ENCODE measurements around the gene ADM5. TPM values are rescaled to one million over a fixed set of nuclear protein-coding genes. Genes with fewer than 3 reads are reported as not detected.

ADM5 gene
- total and polyA plus RNA-seq, 2 experiments from 2014 or later, result 2.2 to 5.1 TPM

DNA sequence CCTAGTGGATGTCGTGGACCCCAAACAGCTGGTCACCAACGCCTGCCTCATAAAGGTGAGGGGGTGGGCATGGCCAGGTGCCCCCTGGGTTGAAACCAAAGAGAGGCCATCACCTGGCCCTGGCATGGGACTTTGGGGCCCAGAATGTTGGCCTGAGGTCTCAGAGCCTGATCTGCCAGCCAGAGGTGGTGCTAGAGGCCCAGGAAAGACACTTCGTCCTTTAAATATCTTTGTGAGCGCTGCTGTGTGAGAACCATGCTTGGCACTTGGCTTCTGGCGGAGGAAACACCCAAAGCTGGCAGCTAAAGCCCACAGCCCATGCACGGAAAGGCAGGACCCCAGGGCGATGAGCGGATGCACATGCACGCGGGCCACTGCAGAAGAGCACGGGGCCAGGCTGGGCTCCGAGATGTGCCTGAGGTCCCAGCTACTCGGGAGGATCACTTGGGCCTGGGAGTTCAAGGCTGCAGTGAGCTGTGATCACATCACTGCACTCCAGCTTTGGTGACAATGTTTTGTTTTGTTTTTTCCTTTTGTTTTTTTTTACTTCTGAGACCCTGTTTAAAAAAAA is 4.3 kb upstream of the ADM5 start:
- H3K27ac ChIP-seq, result no peak overlapping the region
- TF ChIP-seq, protein P1, sequence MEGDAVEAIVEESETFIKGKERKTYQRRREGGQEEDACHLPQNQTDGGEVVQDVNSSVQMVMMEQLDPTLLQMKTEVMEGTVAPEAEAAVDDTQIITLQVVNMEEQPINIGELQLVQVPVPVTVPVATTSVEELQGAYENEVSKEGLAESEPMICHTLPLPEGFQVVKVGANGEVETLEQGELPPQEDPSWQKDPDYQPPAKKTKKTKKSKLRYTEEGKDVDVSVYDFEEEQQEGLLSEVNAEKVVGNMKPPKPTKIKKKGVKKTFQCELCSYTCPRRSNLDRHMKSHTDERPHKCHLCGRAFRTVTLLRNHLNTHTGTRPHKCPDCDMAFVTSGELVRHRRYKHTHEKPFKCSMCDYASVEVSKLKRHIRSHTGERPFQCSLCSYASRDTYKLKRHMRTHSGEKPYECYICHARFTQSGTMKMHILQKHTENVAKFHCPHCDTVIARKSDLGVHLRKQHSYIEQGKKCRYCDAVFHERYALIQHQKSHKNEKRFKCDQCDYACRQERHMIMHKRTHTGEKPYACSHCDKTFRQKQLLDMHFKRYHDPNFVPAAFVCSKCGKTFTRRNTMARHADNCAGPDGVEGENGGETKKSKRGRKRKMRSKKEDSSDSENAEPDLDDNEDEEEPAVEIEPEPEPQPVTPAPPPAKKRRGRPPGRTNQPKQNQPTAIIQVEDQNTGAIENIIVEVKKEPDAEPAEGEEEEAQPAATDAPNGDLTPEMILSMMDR (IDR thresholded peaks at IDR 0.05; ENCODE audit: low read depth, low read length), result no peak
- H3K9me3 ChIP-seq (ENCODE audit: low read depth), result no peaks in the 10 kb centered on the region
- H3K36me3 ChIP-seq, result peaks cover 39% of the 10 kb centered on the region
- H3K4me1 ChIP-seq (ENCODE audit: low read depth), result peaks cover 3% of the 10 kb centered on the region
- H3K27me3 ChIP-seq, result no peaks in the 10 kb centered on the region
- no peak overlapping the region for H3K4me3 ChIP-seq
- DNase-seq (ENCODE audit: low read depth in 1 of 2, low spot score in 1 of 2), result no peak

DNA sequence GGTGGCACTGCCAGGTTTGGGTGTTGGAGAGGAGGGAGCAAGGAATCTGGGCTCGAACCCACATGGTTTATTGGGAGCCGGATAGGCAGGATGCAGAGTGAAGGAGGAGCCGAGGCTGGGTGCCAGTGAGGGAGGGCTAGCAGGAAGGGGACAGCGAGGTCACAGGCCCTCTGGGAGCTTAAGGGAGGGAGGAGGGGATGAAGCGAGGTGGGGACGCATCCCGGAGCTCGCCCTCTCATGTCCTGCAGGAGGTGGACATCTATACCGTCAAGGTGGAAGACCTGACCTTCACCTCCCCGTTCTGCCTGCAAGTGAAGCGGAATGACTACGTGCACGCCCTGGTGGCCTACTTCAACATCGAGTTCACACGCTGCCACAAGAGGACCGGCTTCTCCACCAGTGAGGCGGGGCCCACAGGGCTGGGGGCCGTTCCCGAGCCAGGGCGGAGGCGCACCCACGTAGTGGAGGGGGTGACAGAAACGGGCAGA is 3.5 kb upstream of the ADM5 start:
- no peak overlapping the region for H3K27ac ChIP-seq
- TF ChIP-seq, protein P1 (IDR thresholded peaks at IDR 0.05; ENCODE audit: low read depth, low read length), result no peak
- H3K4me3 ChIP-seq, result no peak overlapping the region

DNA sequence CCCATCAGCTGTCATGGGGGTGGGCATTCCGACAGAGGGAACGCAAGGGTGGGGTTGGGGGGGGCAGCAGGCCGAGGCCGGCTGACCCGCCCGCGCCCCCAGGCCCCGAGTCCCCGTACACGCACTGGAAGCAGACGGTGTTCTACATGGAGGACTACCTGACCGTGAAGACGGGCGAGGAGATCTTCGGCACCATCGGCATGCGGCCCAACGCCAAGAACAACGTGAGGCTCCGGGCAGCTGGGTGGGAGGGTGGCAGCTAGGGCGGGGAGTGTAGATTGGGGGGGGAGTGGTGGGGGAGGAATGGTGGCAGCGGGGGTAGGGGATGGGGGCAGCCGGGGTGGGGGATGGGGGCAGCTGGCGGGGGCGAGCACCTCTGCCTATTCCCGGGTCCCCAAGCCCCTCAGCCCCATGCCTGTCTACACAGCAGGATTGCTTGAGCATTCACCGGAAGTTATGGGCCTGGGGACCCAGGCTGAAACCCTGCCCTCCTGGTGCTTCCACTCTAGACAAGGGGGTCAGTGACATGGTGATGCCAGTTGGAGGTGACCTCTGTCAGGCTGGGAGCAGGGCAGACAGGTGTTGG is 2.8 kb upstream of the ADM5 start:
- Histone ChIP-seq H3K9me3 (ENCODE audit: low read depth) (no peaks in the 10 kb centered on the region), H3K27ac (no peak overlapping the region), H3K4me3 (no peak overlapping the region), H3K27me3 (no peaks in the 10 kb centered on the region), H3K4me1 (ENCODE audit: low read depth) (peaks cover 1% of the 10 kb centered on the region), H3K36me3 (peaks cover 35% of the 10 kb centered on the region)
- DNase-seq (ENCODE audit: low read depth in 1 of 2, low spot score in 1 of 2), result no peak
- TF ChIP-seq, protein P1 (IDR thresholded peaks at IDR 0.05; ENCODE audit: low read depth, low read length), result no peak

More for the DNA sequence above, 3.5 kb upstream of the ADM5 start:
- H3K9me3 ChIP-seq (ENCODE audit: low read depth), result no peaks in the 10 kb centered on the region
- no peak for DNase-seq (ENCODE audit: low read depth in 1 of 2, low spot score in 1 of 2)
- peaks cover 39% of the 10 kb centered on the region for H3K36me3 ChIP-seq
- no peaks in the 10 kb centered on the region for H3K27me3 ChIP-seq
- H3K4me1 ChIP-seq (ENCODE audit: low read depth), result no peaks in the 10 kb centered on the region

DNA sequence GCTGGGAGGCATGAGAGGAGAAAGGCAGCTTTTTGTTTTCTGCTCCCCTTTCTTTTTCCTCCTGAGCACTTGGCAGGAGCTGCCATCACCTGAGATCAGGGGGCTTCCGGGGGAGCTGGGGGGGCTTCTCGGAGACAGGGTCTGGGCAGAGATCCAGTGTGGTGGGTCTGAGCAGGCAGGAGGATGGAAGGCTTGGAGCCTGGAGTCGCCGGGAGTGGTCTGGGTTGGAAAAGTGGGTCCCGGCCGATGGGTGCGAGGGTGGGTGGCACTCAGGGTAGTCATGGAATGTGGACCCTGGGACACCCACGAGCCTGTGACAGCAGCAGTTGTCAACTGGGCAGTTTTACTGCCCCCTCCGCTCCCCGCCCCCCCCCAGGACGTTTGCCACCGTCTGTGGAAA is 2.2 kb upstream of the ADM5 start:
- peaks cover 31% of the 10 kb centered on the region for H3K36me3 ChIP-seq
- no peaks in the 10 kb centered on the region for H3K9me3 ChIP-seq (ENCODE audit: low read depth)
- no peak overlapping the region for H3K4me3 ChIP-seq
- peaks cover 4% of the 10 kb centered on the region for H3K4me1 ChIP-seq (ENCODE audit: low read depth)
- no peaks in the 10 kb centered on the region for H3K27me3 ChIP-seq
- TF ChIP-seq, protein P1 (IDR thresholded peaks at IDR 0.05; ENCODE audit: low read depth, low read length), result no peak
- no peak overlapping the region for H3K27ac ChIP-seq
- no peak for DNase-seq (ENCODE audit: low read depth in 1 of 2, low spot score in 1 of 2)

DNA sequence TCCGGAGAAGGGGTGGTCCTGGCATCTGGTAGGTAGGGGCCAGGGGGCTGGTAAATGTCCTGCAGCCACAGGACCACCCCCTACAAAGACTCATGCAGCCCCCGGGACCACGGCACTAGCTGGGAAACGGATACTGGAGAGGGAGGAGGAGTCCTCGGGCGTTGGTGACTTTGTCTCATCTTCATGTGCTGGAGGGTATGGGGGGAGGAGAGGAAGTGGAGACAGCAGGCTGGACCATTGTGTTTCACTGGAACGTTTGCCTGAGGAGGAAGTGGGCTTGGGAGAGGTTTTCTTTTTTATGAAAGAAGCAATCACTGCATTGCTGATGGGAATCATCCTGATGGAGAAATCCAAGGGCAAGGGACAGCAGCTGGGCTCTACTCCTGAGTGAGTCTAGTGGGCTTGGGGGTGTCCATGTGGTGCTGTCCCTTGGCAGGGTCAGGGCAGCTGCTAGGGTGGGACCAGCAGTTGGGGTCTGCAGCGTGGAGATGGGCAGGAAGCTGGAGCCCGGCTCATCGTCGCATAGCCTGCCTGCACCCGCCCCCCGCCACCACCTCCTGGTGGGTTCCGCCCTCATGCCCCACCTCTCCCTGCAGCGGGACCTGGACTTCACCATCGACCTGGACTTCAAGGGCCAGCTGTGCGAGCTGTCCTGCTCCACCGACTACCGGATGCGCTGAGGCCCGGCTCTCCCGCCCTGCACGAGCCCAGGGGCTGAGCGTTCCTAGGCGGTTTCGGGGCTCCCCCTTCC is 1.7 kb upstream of the ADM5 start:
- Histone ChIP-seq H3K9me3 (ENCODE audit: low read depth) (no peaks in the 10 kb centered on the region), H3K4me1 (ENCODE audit: low read depth) (peaks cover 4% of the 10 kb centered on the region), H3K4me3 (no peak overlapping the region), H3K27me3 (no peaks in the 10 kb centered on the region), H3K27ac (no peak overlapping the region), H3K36me3 (peaks cover 28% of the 10 kb centered on the region)
- TF ChIP-seq, protein P1 (IDR thresholded peaks at IDR 0.05; ENCODE audit: low read depth, low read length), result no peak
- DNase-seq (ENCODE audit: low read depth in 1 of 2, low spot score in 1 of 2), result no peak
